Natural killer cell (primary cell): ENCODE measurements around the gene SMPDL3A. TPM values are rescaled to one million over a fixed set of nuclear protein-coding genes. Genes with fewer than 3 reads are reported as not detected.

Experiments
- ATAC-seq, 3 donors: fragments of 150-1000 bp in 2 of 3; fragments of 200-7000 bp in 1 of 3; cut with Tn5 transposase; 1 replicate in 1 of 3; 2 replicates in 2 of 3; pipeline ENCODE4 v1.10.0; 2021; ENCODE audit warnings: mild to moderate bottlenecking in 2 of 3, moderate library complexity in 2 of 3
- DNase-seq, 2 donors: peaks; one replicate each; pipeline versions ENCODE4 v3.0.0 to v3.0.0-alpha.2; 2013 to 2021; ENCODE audit warnings: mixed read lengths in 1 of 2
- H3K27ac ChIP-seq: one replicate; pipeline ENCODE4 v1.5.1; 2013; ENCODE audit warnings: mild to moderate bottlenecking, low read length
- H3K27me3 ChIP-seq: one replicate; pipeline ENCODE4 v1.6.1; 2013; ENCODE audit warnings: low read length; ENCODE audit not compliant: control insufficient read depth, insufficient read depth
- H3K36me3 ChIP-seq: one replicate; pipeline ENCODE4 v1.6.1; 2013; ENCODE audit warnings: low read length; ENCODE audit not compliant: control insufficient read depth, insufficient read depth
- H3K4me1 ChIP-seq: one replicate; pipeline ENCODE4 v1.6.1; 2013; ENCODE audit warnings: low read length; ENCODE audit not compliant: control insufficient read depth, insufficient read depth
- H3K4me3 ChIP-seq: one replicate; pipeline ENCODE4 v1.5.1; 2013; ENCODE audit warnings: low read length
- H3K9me3 ChIP-seq: one replicate; pipeline ENCODE4 v1.6.1; 2013; ENCODE audit warnings: low read length; ENCODE audit not compliant: control insufficient read depth, insufficient read depth
- H3K27ac Mint-ChIP-seq, 2 donors: one replicate each; pipeline ENCODE4 v1.8.0; 2022; ENCODE audit warnings: mild to moderate bottlenecking in 2 of 2, mixed read lengths in 2 of 2, moderate library complexity in 1 of 2
- H3K27me3 Mint-ChIP-seq, 2 donors: one replicate each; pipeline ENCODE4 v1.8.0; 2022; ENCODE audit warnings: low read depth in 2 of 2, mixed read lengths in 2 of 2
- H3K36me3 Mint-ChIP-seq: one replicate; pipeline ENCODE4 v1.8.0; 2022; ENCODE audit warnings: mixed read lengths
- H3K4me1 Mint-ChIP-seq, 2 donors: one replicate each; pipeline ENCODE4 v1.8.0; 2022; ENCODE audit warnings: mixed read lengths in 2 of 2
- H3K4me3 Mint-ChIP-seq: one replicate; pipeline ENCODE4 v1.8.0; 2022; ENCODE audit warnings: mild to moderate bottlenecking, moderate library complexity, mixed read lengths
- H3K9me3 Mint-ChIP-seq, 2 donors: one replicate each; pipeline ENCODE4 v1.8.0; 2022; ENCODE audit warnings: mixed read lengths in 2 of 2
- CTCF ChIP-seq: fragments of 200-600 bp; IDR thresholded peaks from one replicate; pipeline ENCODE4 v1.8.0; 2022; ENCODE audit warnings: antibody characterized with exemption
- WGBS: methylation state at CpG from one replicate; pipeline ENCODE4 v1.1.7; 2013; ENCODE audit warnings: missing lambda C conversion rate; ENCODE audit not compliant: insufficient coverage; 5-methylcytosine and 5-hydroxymethylcytosine counted together
- intact Hi-C: fragments of 100-400 bp; cut with micrococcal nuclease; formaldehyde crosslinking; loops from one replicate; pipeline ENCODE4 v1.14.2; 2022
- total RNA-seq, 4 donors: library from RNA; stranded (reverse); fragments of 120-200 nt in 1 of 4; gene quantifications; one replicate each; pipeline versions ENCODE4 v1.2.3 to v1.2.4, GENCODE V29; 2013 to 2022

SMPDL3A gene
- total RNA-seq, 3 donors from 2014 or later (not counting 1 experiment from before 2014, with no cell fraction given), result 1.1 to 4.3 (median 3.9) TPM

GRCh38 chr6:122808121-122808885 lies 19.2 kb downstream of the SMPDL3A start:
- Mint-ChIP-seq H3K4me3 (no peak overlapping the region), H3K4me1 (no peaks in the 10 kb centered on the region)
- no peak for TF ChIP-seq CTCF

GRCh38 chr6:122809001-122809400 lies 19.9 kb downstream of the SMPDL3A start:
- Mint-ChIP-seq H3K4me3 (no peak overlapping the region), H3K27ac (no peak overlapping the region), H3K4me1 (no peaks in the 10 kb centered on the region), H3K27me3 (no peaks in the 10 kb centered on the region), H3K36me3 (no peaks in the 10 kb centered on the region), H3K9me3 (no peaks in the 10 kb centered on the region)
- H3K4me1 ChIP-seq, result no peaks in the 10 kb centered on the region
- intact Hi-C loops, result no loop called here
- TF ChIP-seq CTCF, result no peak
- H3K9me3 ChIP-seq, result no peaks in the 10 kb centered on the region
- ATAC-seq (no peak), DNase-seq (no peak)
- no peaks in the 10 kb centered on the region for H3K27me3 ChIP-seq
- WGBS, result 91% methylated on average over 3 of the region's 4 CpGs
- no peaks in the 10 kb centered on the region for H3K36me3 ChIP-seq
- no peak overlapping the region for H3K4me3 ChIP-seq
- H3K27ac ChIP-seq, result no peak overlapping the region

More at GRCh38 chr6:122808121-122808885, 19.2 kb downstream of the SMPDL3A start:
- Mint-ChIP-seq H3K27ac (no peak overlapping the region), H3K9me3 (no peaks in the 10 kb centered on the region), H3K27me3 (no peaks in the 10 kb centered on the region), H3K36me3 (no peaks in the 10 kb centered on the region)
- intact Hi-C loops, result no loop called here
- DNase-seq (no peak), ATAC-seq (no peak)
- Histone ChIP-seq H3K27ac (no peak overlapping the region), H3K9me3 (no peaks in the 10 kb centered on the region), H3K4me3 (no peak overlapping the region), H3K27me3 (no peaks in the 10 kb centered on the region), H3K36me3 (no peaks in the 10 kb centered on the region), H3K4me1 (no peaks in the 10 kb centered on the region)
- WGBS, result 89% methylated on average over 7 of the region's 10 CpGs

GRCh38 chr6:122809691-122810090 lies 20.6 kb downstream of the SMPDL3A start:
- Histone ChIP-seq H3K4me3 (no peak overlapping the region), H3K4me1 (no peaks in the 10 kb centered on the region), H3K9me3 (no peaks in the 10 kb centered on the region), H3K36me3 (no peaks in the 10 kb centered on the region), H3K27me3 (no peaks in the 10 kb centered on the region), H3K27ac (no peak overlapping the region)
- Mint-ChIP-seq H3K27ac (no peak overlapping the region), H3K4me1 (no peaks in the 10 kb centered on the region), H3K36me3 (no peaks in the 10 kb centered on the region), H3K27me3 (peaks cover 0 to 1% of the 10 kb centered on the region in 2 donors), H3K4me3 (no peak overlapping the region), H3K9me3 (no peaks in the 10 kb centered on the region)
- 71% methylated on average over 1 of the region's 2 CpGs for WGBS
- intact Hi-C loops, result no loop called here
- ATAC-seq (no peak), DNase-seq (no peak)
- no peak for TF ChIP-seq CTCF

GRCh38 chr6:122810189-122810588 lies 21.1 kb downstream of the SMPDL3A start:
- Histone ChIP-seq H3K4me1 (no peaks in the 10 kb centered on the region), H3K9me3 (no peaks in the 10 kb centered on the region), H3K36me3 (no peaks in the 10 kb centered on the region), H3K4me3 (no peak overlapping the region), H3K27me3 (no peaks in the 10 kb centered on the region), H3K27ac (no peak overlapping the region)
- 64% methylated on average over 1 of the region's 1 CpG for WGBS
- DNase-seq, result no peak
- intact Hi-C loops, result no loop called here
- Mint-ChIP-seq H3K4me1 (no peaks in the 10 kb centered on the region), H3K9me3 (no peaks in the 10 kb centered on the region), H3K36me3 (no peaks in the 10 kb centered on the region), H3K4me3 (no peak overlapping the region), H3K27ac (no peak overlapping the region), H3K27me3 (peaks cover 0 to 3% of the 10 kb centered on the region in 2 donors)
- no peak for TF ChIP-seq CTCF
- no peak for ATAC-seq
